Progenitor cell of endocrine pancreas (in vitro differentiated cells): ENCODE measurements around the gene PDP2. TPM values are rescaled to one million over a fixed set of nuclear protein-coding genes. Genes with fewer than 3 reads are reported as not detected.
A peak's percentile ranks its signal among the peaks of the same experiment; 100 is the strongest.

Source experiments
- DNase-seq: peaks from one replicate; pipeline ENCODE4 v3.0.0; 2021; ENCODE audit warnings: low spot score; ENCODE audit not compliant: unreplicated experiment
- H3K27ac Mint-ChIP-seq: 2 replicates; pipeline ENCODE4 v1.8.0; 2021; ENCODE audit warnings: mild to moderate bottlenecking, moderate library complexity, mixed read lengths
- H3K27me3 Mint-ChIP-seq: 2 replicates; pipeline ENCODE4 v1.8.0; 2021; ENCODE audit warnings: mixed read lengths
- H3K36me3 Mint-ChIP-seq: 2 replicates; pipeline ENCODE4 v1.8.0; 2022; ENCODE audit warnings: mixed read lengths; ENCODE audit not compliant: insufficient read depth
- H3K4me1 Mint-ChIP-seq: 2 replicates; pipeline ENCODE4 v1.8.0; 2021; ENCODE audit warnings: low read depth, mixed read lengths
- H3K4me3 Mint-ChIP-seq: 2 replicates; pipeline ENCODE4 v1.8.0; 2021; ENCODE audit warnings: low read depth, mild to moderate bottlenecking, moderate library complexity, mixed read lengths
- H3K9me3 Mint-ChIP-seq: 2 replicates; pipeline ENCODE4 v1.8.0; 2021; ENCODE audit warnings: low read depth, mixed read lengths
- CTCF ChIP-seq: fragments of 200-600 bp; sonication (generic); IDR thresholded peaks from one replicate; pipeline ENCODE4 v1.5.0; 2021; ENCODE audit warnings: antibody characterized with exemption, mild to moderate bottlenecking; ENCODE audit not compliant: unreplicated experiment
- total RNA-seq: library from RNA; stranded (reverse); gene quantifications from 2 replicates; pipeline ENCODE4 v1.2.1, GENCODE V29; 2021

The PDP2 gene
- total RNA-seq, 1 donor from 2014 or later, result 17.0 TPM

DNA sequence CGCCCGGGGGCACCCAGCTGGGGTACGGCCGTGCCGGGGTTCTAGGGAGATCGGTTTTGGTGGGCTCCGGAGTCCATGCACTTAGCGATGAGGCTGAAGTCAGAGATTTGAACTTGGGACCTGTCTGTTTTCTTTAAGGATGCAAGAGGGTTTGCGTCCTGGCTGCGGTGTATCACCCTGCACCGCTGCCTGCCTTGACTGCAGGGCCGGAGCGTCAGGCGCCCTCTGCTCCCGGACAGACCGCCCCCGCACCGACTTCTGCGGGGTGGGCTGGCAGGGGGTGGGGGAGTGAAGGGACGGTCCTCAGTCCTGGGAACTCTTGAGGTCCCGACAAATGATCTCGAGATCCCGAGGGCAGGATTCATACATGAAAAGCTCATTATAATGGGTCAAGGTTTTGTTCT is 701 bp downstream of the PDP2 start:
- H3K27ac Mint-ChIP-seq, result no peak overlapping the region
- no peak for TF ChIP-seq CTCF
- H3K4me3 Mint-ChIP-seq, result peak overlapping the region; percentile 89
- H3K27me3 Mint-ChIP-seq, result peaks cover 14% of the 10 kb centered on the region
- H3K4me1 Mint-ChIP-seq, result peaks cover 6% of the 10 kb centered on the region
- H3K9me3 Mint-ChIP-seq, result no peaks in the 10 kb centered on the region
- no peak for DNase-seq
- peaks cover 4% of the 10 kb centered on the region for H3K36me3 Mint-ChIP-seq

- Mint-ChIP-seq H3K4me3 (peak overlapping the region; percentile 49), H3K27ac (no peak overlapping the region), H3K36me3 (peaks cover 4% of the 10 kb centered on the region), H3K27me3 (peaks cover 12% of the 10 kb centered on the region), H3K9me3 (no peaks in the 10 kb centered on the region), H3K4me1 (peaks cover 6% of the 10 kb centered on the region)
- DNase-seq, result no peak
- TF ChIP-seq CTCF, result no peak
Measured at GRCh38 chr16:66881560-66881959, 1.2 kb downstream of the PDP2 start.

- H3K4me3 Mint-ChIP-seq, result peak overlapping the region; percentile 49
- H3K9me3 Mint-ChIP-seq, result no peaks in the 10 kb centered on the region
- TF ChIP-seq CTCF, result no peak
- H3K4me1 Mint-ChIP-seq, result peaks cover 6% of the 10 kb centered on the region
- peaks cover 4% of the 10 kb centered on the region for H3K36me3 Mint-ChIP-seq
- H3K27ac Mint-ChIP-seq, result no peak overlapping the region
- no peak for DNase-seq
- peaks cover 12% of the 10 kb centered on the region for H3K27me3 Mint-ChIP-seq
Measured at GRCh38 chr16:66881964-66882508, 1.7 kb downstream of the PDP2 start.

DNA sequence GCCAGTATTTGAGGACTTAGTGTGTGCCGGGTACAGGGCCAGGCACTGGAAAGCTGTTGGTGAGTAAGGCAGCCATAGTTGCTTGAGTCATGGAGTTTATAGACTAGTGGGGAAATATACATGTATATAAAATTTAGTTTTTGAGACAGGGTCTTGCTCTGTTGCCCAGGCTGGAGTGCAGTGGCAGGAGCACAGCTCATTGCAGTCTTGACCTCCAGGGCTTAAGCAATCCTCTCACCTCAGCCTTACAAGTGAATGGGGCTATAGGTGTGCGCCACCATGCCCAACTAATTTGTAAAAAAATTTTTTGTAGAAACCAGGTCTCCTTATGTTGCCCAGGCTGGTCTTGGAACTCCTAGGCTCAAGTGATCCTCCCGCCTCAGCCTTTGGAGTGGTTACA is 2.4 kb downstream of the PDP2 start:
- Mint-ChIP-seq H3K4me1 (peaks cover 6% of the 10 kb centered on the region), H3K9me3 (no peaks in the 10 kb centered on the region), H3K4me3 (no peak overlapping the region), H3K36me3 (peaks cover 4% of the 10 kb centered on the region), H3K27me3 (peaks cover 12% of the 10 kb centered on the region), H3K27ac (no peak overlapping the region)
- no peak for DNase-seq
- no peak for TF ChIP-seq CTCF

DNA sequence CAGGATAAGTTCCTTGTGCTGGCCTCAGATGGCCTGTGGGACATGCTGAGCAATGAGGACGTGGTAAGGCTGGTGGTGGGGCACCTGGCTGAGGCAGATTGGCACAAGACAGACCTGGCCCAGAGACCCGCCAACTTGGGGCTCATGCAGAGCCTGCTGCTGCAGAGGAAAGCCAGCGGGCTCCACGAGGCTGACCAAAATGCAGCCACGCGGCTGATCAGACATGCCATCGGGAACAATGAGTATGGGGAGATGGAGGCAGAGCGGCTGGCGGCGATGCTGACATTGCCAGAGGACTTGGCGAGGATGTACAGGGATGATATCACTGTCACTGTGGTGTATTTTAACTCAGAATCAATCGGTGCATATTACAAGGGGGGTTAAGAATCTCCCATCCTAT is 5.2 kb downstream of the PDP2 start:
- no peaks in the 10 kb centered on the region for H3K27me3 Mint-ChIP-seq
- H3K27ac Mint-ChIP-seq, result no peak overlapping the region
- no peak for TF ChIP-seq CTCF
- no peak for DNase-seq
- no peak overlapping the region for H3K4me3 Mint-ChIP-seq
- no peaks in the 10 kb centered on the region for H3K9me3 Mint-ChIP-seq
- peaks cover 1% of the 10 kb centered on the region for H3K4me1 Mint-ChIP-seq
- peaks cover 4% of the 10 kb centered on the region for H3K36me3 Mint-ChIP-seq
